ENCODE results near the gene CAPG. TPM values are rescaled to one million over a fixed set of nuclear protein-coding genes. Genes with fewer than 3 reads are reported as not detected.
A peak's percentile ranks its signal among the peaks of the same experiment; 100 is the strongest.

Gene CAPG
- total RNA-seq, 6 experiments from 2014 or later: 3.3 to 17.4 (median 9.9) TPM

DNA sequence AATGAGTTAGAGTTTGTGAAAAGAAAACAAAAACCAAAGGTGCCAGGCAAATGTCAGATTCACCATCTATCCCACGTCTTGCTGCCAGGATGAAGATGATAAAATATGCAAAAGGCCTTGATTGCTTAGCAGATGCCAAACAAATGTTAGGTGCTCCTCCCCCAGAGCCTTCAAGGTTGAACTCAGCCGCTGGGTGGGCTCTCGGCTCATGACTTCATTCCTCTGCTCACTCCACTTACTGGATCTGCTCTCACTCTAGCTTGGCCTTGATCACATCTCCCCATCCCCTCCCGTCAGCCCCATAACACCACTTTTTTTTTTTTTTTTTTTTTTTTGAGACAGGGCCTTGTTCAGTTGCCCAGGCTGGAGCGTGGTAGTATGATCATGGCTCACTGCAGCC lies 46.9 kb upstream of the CAPG start:
- intact Hi-C loops (cut with DNase I): no loop called here
- ATAC-seq (no peak), DNase-seq (no peak)
- 40% methylated on average over 2 of the region's 5 CpGs for WGBS (ENCODE audit: insufficient coverage, low coverage, low lambda C conversion rate, missing lambda C conversion rate)
- no peaks in the 10 kb centered on the region for H3K36me3 ChIP-seq
- H3K27ac ChIP-seq: no peak overlapping the region
- no peaks in the 10 kb centered on the region for H3K9me3 ChIP-seq
- no peaks in the 10 kb centered on the region for H3K27me3 ChIP-seq
- H3K4me1 ChIP-seq: no peaks in the 10 kb centered on the region
- TF ChIP-seq CTCF (IDR thresholded peaks at IDR 0.05) (no peak), POLR2A (IDR thresholded peaks at IDR 0.05) (no peak)
- H3K4me3 ChIP-seq: no peak overlapping the region

- intact Hi-C loops (cut with DNase I): no loop called here
- ATAC-seq (no peak), DNase-seq (no peak)
- Histone ChIP-seq H3K27ac (no peak overlapping the region), H3K27me3 (no peaks in the 10 kb centered on the region), H3K36me3 (no peaks in the 10 kb centered on the region), H3K9me3 (no peaks in the 10 kb centered on the region), H3K4me3 (no peak overlapping the region), H3K4me1 (no peaks in the 10 kb centered on the region)
- 50% methylated on average over 1 of the region's 1 CpG for WGBS (ENCODE audit: insufficient coverage, low coverage, low lambda C conversion rate, missing lambda C conversion rate)
- TF ChIP-seq CTCF (IDR thresholded peaks at IDR 0.05) (no peak), POLR2A (IDR thresholded peaks at IDR 0.05) (no peak)
Measured at GRCh38 chr2:85455552-85456090, 45.5 kb upstream of the CAPG start.

DNA sequence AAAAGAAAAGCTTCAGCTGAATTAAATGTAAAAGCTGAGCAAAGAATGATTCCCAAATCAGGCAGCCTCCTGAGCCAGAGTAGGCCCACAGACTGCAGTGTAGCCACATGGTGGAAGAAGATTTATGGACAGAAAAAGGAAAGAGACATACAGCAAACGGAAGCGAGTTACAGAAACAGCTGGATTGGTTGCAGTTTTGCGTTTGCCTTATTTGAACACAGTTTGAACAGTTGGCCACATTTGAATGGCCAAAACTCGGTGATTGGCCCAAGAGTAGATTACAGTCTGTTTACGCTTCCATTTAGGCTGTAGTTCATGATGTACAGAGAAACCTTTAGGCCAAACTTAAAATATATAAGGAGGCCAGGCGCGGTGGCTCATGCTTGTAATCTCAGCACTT lies 43.4 kb upstream of the CAPG start:
- no peak overlapping the region for H3K4me3 ChIP-seq
- WGBS (ENCODE audit: insufficient coverage, low coverage, low lambda C conversion rate, missing lambda C conversion rate): 80% methylated on average over 5 of the region's 7 CpGs
- no peaks in the 10 kb centered on the region for H3K36me3 ChIP-seq
- H3K27me3 ChIP-seq: no peaks in the 10 kb centered on the region
- DNase-seq (no peak), ATAC-seq (no peak)
- no peaks in the 10 kb centered on the region for H3K4me1 ChIP-seq
- H3K27ac ChIP-seq: no peak overlapping the region
- intact Hi-C loops (cut with DNase I): no loop called here
- H3K9me3 ChIP-seq: no peaks in the 10 kb centered on the region
- TF ChIP-seq POLR2A (IDR thresholded peaks at IDR 0.05): no peak
- TF ChIP-seq CTCF (IDR thresholded peaks at IDR 0.05): no peak

GRCh38 chr2:85452237-85452636 lies 42.1 kb upstream of the CAPG start:
- no CpG with 5 or more reads among the region's 1 CpG for WGBS (ENCODE audit: insufficient coverage, low coverage, low lambda C conversion rate, missing lambda C conversion rate)

More at GRCh38 chr2:85452237-85452636, 42.1 kb upstream of the CAPG start:
- ATAC-seq: peak in 2 of 4 donors; percentile 21 to 32
- no peak overlapping the region for H3K4me3 ChIP-seq
- H3K36me3 ChIP-seq: no peaks in the 10 kb centered on the region
- DNase-seq: no peak
- no peaks in the 10 kb centered on the region for H3K9me3 ChIP-seq
- intact Hi-C loops (cut with DNase I): no loop called here
- no peaks in the 10 kb centered on the region for H3K27me3 ChIP-seq
- no peaks in the 10 kb centered on the region for H3K4me1 ChIP-seq
- no peak for TF ChIP-seq CTCF (IDR thresholded peaks at IDR 0.05)
- TF ChIP-seq POLR2A (IDR thresholded peaks at IDR 0.05): no peak
- no peak overlapping the region for H3K27ac ChIP-seq

Measured in right lobe of liver (tissue), 6 donors.